Adrenal gland (tissue), 5 donors: ENCODE data around the gene OR7E24.

Source experiments
- CTCF ChIP-seq, 6 experiments: fragments of 450-650 bp in 4 of 6; fragments of 200-600 bp in 2 of 6; sonication (generic) in 1 of 6; IDR thresholded peaks; 1 replicate in 5 of 6; 2 replicates in 1 of 6; pipeline versions ENCODE4 v1.5.1 to v1.8.0; 2016 to 2021; ENCODE audit warnings: antibody characterized with exemption in 6 of 6, mild to moderate bottlenecking in 2 of 6, moderate library complexity in 1 of 6
- POLR2A ChIP-seq, 2 donors: fragments of 450-650 bp; IDR thresholded peaks; one replicate each; pipeline ENCODE4 v1.6.1; 2017; ENCODE audit warnings: antibody characterized with exemption in 2 of 2, mild to moderate bottlenecking in 2 of 2, moderate library complexity in 1 of 2
- donor health status: DM: no; HTN: no; CAD: no.

GRCh38 chr19:9289231-9289884, 38.6 kb downstream of the OR7E24 start:
- TF ChIP-seq CTCF (IDR thresholded peaks at IDR 0.05) (no peak), POLR2A (IDR thresholded peaks at IDR 0.05) (no peak)
